ENCODE results near the gene LRMDA. TPM values are rescaled to one million over a fixed set of nuclear protein-coding genes. Genes with fewer than 3 reads are reported as not detected.

Gene LRMDA
- total RNA-seq, 1 donor from 2014 or later: 0.96 TPM

- TF ChIP-seq, protein P1, sequence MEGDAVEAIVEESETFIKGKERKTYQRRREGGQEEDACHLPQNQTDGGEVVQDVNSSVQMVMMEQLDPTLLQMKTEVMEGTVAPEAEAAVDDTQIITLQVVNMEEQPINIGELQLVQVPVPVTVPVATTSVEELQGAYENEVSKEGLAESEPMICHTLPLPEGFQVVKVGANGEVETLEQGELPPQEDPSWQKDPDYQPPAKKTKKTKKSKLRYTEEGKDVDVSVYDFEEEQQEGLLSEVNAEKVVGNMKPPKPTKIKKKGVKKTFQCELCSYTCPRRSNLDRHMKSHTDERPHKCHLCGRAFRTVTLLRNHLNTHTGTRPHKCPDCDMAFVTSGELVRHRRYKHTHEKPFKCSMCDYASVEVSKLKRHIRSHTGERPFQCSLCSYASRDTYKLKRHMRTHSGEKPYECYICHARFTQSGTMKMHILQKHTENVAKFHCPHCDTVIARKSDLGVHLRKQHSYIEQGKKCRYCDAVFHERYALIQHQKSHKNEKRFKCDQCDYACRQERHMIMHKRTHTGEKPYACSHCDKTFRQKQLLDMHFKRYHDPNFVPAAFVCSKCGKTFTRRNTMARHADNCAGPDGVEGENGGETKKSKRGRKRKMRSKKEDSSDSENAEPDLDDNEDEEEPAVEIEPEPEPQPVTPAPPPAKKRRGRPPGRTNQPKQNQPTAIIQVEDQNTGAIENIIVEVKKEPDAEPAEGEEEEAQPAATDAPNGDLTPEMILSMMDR (IDR thresholded peaks at IDR 0.05): no peak
- H3K27ac ChIP-seq: no peak overlapping the region
- no peaks in the 10 kb centered on the region for H3K27me3 ChIP-seq
- DNase-seq (ENCODE audit: low spot score in 2 of 2): no peak
- H3K4me3 ChIP-seq: no peak overlapping the region
- no peaks in the 10 kb centered on the region for H3K4me1 ChIP-seq
- H3K36me3 ChIP-seq: no peaks in the 10 kb centered on the region
- no peaks in the 10 kb centered on the region for H3K9me3 ChIP-seq
- intact Hi-C loops (cut with DNase I): no loop called here
Measured at GRCh38 chr10:75565286-75566251, 134.1 kb downstream of the LRMDA start.

DNA sequence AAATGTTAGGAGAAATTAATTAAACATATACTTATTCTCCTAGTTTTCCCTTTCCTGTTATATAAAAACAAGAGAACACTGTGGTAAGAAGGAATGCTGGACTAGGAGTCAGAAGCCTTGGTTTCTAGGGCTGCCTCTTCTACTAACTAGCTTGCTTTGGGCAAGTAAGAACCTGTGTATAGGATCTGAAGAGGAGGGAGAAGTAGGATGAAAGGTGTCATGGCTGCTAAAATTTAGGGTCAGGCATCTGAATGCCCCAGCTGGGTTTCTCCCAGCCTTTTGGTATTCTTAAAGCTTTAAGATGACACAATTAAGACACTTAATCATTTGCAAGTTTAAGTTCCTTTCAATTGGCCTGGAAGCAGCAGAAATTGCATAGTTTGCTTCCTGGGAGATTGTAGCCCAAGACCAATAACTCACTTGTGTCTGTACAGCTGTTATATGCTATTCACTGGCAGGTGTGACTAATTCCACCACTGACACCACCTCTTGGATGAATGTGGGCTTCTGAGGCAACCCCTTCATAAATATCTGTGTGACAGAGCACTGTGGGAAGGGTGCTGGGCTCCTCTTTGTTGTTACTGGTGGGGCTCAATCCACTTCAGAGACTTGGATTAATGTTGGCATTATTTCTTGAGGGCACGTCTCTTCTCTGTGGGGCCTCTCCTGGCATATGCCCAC lies 137.2 kb downstream of the LRMDA start:
- no peak overlapping the region for H3K27ac ChIP-seq
- peaks cover 16 to 18% of the 10 kb centered on the region in 2 donors for H3K9me3 ChIP-seq
- H3K4me3 ChIP-seq: no peak overlapping the region
- H3K4me1 ChIP-seq: no peaks in the 10 kb centered on the region
- no peaks in the 10 kb centered on the region for H3K27me3 ChIP-seq
- no peaks in the 10 kb centered on the region for H3K36me3 ChIP-seq
- TF ChIP-seq, protein P1 (IDR thresholded peaks at IDR 0.05): no peak
- intact Hi-C loops (cut with DNase I): no loop called here
- no peak for DNase-seq (ENCODE audit: low spot score in 2 of 2)

DNA sequence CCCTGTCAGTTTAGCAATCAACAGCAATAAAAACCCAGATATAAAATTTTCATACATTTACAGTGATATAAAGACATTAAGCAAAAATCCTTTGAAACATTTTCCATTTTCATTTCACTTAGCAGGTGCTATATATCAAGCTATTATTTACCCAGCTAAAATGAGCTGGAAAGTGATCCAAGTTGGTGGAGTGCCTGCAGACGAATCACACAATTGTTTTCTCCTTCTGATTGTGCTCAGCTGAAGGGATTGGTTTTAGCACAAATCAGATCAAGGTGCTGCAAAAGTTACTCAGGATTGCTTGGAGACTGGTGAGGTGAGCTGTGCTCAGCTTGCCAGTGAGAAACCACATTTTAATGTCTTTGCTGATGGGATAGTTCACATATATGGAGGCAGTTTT lies 138.1 kb downstream of the LRMDA start:
- no peak for DNase-seq (ENCODE audit: low spot score in 2 of 2)
- intact Hi-C loops (cut with DNase I): no loop called here
- Histone ChIP-seq H3K9me3 (peaks cover 16 to 18% of the 10 kb centered on the region in 2 donors), H3K27ac (no peak overlapping the region), H3K4me3 (no peak overlapping the region), H3K36me3 (no peaks in the 10 kb centered on the region), H3K4me1 (no peaks in the 10 kb centered on the region), H3K27me3 (no peaks in the 10 kb centered on the region)
- TF ChIP-seq, protein P1 (IDR thresholded peaks at IDR 0.05): no peak

GRCh38 chr10:75572478-75572877 lies 141.1 kb downstream of the LRMDA start:
- TF ChIP-seq, protein P1 (IDR thresholded peaks at IDR 0.05): no peak
- no peak overlapping the region for H3K27ac ChIP-seq
- H3K36me3 ChIP-seq: no peaks in the 10 kb centered on the region
- intact Hi-C loops (cut with DNase I): no loop called here
- DNase-seq (ENCODE audit: low spot score in 2 of 2): no peak
- H3K27me3 ChIP-seq: no peaks in the 10 kb centered on the region
- no peaks in the 10 kb centered on the region for H3K4me1 ChIP-seq
- no peak overlapping the region for H3K4me3 ChIP-seq
- H3K9me3 ChIP-seq: peaks cover 16 to 23% of the 10 kb centered on the region in 2 donors

GRCh38 chr10:75575940-75576339 lies 144.5 kb downstream of the LRMDA start:
- Histone ChIP-seq H3K9me3 (peaks cover 16 to 35% of the 10 kb centered on the region in 2 donors), H3K36me3 (no peaks in the 10 kb centered on the region), H3K27ac (no peak overlapping the region), H3K4me1 (no peaks in the 10 kb centered on the region), H3K4me3 (no peak overlapping the region), H3K27me3 (no peaks in the 10 kb centered on the region)
- no peak for DNase-seq (ENCODE audit: low spot score in 2 of 2)
- intact Hi-C loops (cut with DNase I): no loop called here
- TF ChIP-seq, protein P1 (IDR thresholded peaks at IDR 0.05): no peak

All from ascending aorta (tissue), 2 donors.